Lung (tissue), 12 donors: ENCODE results near the gene FIGNL2. TPM values are rescaled to one million over a fixed set of nuclear protein-coding genes. Genes with fewer than 3 reads are reported as not detected.

Experiments used
- ATAC-seq: fragments of 200-7000 bp; cut with Tn5 transposase; one replicate; pipeline ENCODE4 v1.9.1; 2020; ENCODE audit warnings: moderate number of reproducible peaks; ENCODE audit not compliant: insufficient read depth, low FRiP score
- DNase-seq, 3 donors: peaks; one replicate each; pipeline ENCODE4 v3.0.0-alpha.2; 2013 to 2017
- H3K27ac ChIP-seq, 2 donors: one replicate each; pipeline ENCODE4 v1.5.1; 2013; ENCODE audit warnings: mild to moderate bottlenecking in 2 of 2, moderate library complexity in 2 of 2, control low read depth in 1 of 2, inconsistent platforms in 1 of 2, low read depth in 1 of 2, low read length in 1 of 2
- H3K27me3 ChIP-seq, 3 donors: one replicate each; pipeline ENCODE4 v1.5.1; 2013; ENCODE audit warnings: low read length in 2 of 3; ENCODE audit not compliant: control insufficient read depth in 3 of 3, insufficient read depth in 3 of 3
- H3K36me3 ChIP-seq, 4 donors: one replicate each; pipeline ENCODE4 v1.5.1; 2013; ENCODE audit warnings: low read length in 4 of 4, mild to moderate bottlenecking in 1 of 4, moderate library complexity in 1 of 4; ENCODE audit not compliant: control insufficient read depth in 4 of 4, insufficient read depth in 4 of 4
- H3K4me1 ChIP-seq, 5 donors: one replicate each; pipeline ENCODE4 v1.5.1; 2013; ENCODE audit warnings: low read length in 5 of 5, mild to moderate bottlenecking in 2 of 5, moderate library complexity in 1 of 5; ENCODE audit not compliant: control insufficient read depth in 5 of 5, insufficient read depth in 5 of 5
- H3K4me3 ChIP-seq: one replicate; pipeline ENCODE4 v1.5.1; 2013; ENCODE audit warnings: mild to moderate bottlenecking, control low read depth, moderate library complexity
- H3K9ac ChIP-seq, 2 donors: one replicate each; pipeline ENCODE4 v1.5.1; 2013; ENCODE audit warnings: low read length in 2 of 2, control low read depth in 1 of 2; ENCODE audit not compliant: insufficient read depth in 1 of 2
- H3K9me3 ChIP-seq, 4 donors: one replicate each; pipeline ENCODE4 v1.5.1; 2013; ENCODE audit warnings: low read length in 3 of 4, mild to moderate bottlenecking in 1 of 4, moderate library complexity in 1 of 4; ENCODE audit not compliant: control insufficient read depth in 4 of 4, insufficient read depth in 3 of 4
- WGBS, 2 donors: extraction: QIAGEN DNeasy Blood & Tissue Kit; methylation state at CpG; one replicate each; pipeline ENCODE4 v1.1.7; 2013; 5-methylcytosine and 5-hydroxymethylcytosine counted together
- polyA plus RNA-seq, 2 donors: library from polyadenylated mRNA; stranded (reverse); fragments of 200-250 nt; gene quantifications; one replicate each; pipeline ENCODE4 v1.2.1, GENCODE V29; 2013
- total RNA-seq, 2 donors: library from RNA; depleted of rRNA in 1 of 2; stranded (reverse); fragments of >200 nt in 1 of 2; gene quantifications; one replicate each; pipeline ENCODE4 v1.2.1, GENCODE V29; 2014 to 2021
- TF ChIP-seq, protein P1 (sequence below): IDR thresholded peaks from 2 replicates; pipeline ENCODE4 v1.5.1; 2012; ENCODE audit warnings: mild to moderate bottlenecking; ENCODE audit errors: control extremely low read depth, extremely low read depth
- donor health status: control.
- donor health status: control.
- donor health status: Bipolar disorder and iron deficiency.
- donor health status: healthy.
- donor health status: DM: yes; HTN: yes; CAD: no.

Gene FIGNL2
- total and polyA plus RNA-seq, 4 donors, result 0.33 to 1.9 (median 0.80) TPM

DNA sequence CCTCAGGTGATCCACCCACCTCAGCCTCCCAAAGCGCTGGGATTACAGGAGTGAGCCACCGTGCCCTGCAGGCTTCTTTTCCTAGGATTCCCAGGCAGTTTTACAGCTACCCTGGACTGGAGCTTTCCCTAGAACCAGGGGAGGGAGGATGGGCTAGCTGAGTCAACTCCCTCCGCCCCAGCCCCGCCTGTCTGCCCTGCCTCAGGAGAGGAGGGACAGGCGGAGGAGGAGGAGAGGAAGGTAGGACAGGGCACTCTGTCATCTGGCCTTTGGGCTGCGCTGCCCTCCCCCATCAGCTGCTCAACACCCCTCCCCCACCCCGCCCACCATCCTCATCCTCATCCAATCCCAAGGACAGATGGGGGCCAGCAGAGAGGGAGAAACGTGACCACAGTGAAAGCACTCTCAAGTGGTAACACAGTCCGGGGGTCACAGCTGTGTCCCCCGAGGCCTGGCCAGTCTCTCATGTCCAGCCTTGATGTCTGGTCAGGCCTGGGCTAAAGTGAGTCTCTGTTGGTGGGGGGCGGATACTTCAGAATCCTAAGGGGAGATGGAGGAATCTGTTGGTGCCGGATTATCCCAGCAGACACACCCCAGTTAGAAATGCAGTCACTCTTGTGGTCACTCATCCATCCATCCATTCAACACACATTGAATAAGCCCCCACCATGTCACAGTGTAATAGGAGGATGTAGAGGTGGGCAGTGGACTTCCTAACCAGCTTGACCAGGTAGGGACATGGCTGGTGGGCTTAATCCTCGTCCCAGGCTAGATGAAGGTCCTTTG, 12.3 kb downstream of the FIGNL2 start:
- Histone ChIP-seq H3K36me3 (no peaks in the 10 kb centered on the region), H3K27me3 (no peaks in the 10 kb centered on the region), H3K4me1 (peaks cover 0 to 5% (median 0%) of the 10 kb centered on the region in 5 donors), H3K4me3 (no peak overlapping the region), H3K9me3 (no peaks in the 10 kb centered on the region), H3K9ac (no peak overlapping the region), H3K27ac (no peak overlapping the region)
- TF ChIP-seq, protein P1, sequence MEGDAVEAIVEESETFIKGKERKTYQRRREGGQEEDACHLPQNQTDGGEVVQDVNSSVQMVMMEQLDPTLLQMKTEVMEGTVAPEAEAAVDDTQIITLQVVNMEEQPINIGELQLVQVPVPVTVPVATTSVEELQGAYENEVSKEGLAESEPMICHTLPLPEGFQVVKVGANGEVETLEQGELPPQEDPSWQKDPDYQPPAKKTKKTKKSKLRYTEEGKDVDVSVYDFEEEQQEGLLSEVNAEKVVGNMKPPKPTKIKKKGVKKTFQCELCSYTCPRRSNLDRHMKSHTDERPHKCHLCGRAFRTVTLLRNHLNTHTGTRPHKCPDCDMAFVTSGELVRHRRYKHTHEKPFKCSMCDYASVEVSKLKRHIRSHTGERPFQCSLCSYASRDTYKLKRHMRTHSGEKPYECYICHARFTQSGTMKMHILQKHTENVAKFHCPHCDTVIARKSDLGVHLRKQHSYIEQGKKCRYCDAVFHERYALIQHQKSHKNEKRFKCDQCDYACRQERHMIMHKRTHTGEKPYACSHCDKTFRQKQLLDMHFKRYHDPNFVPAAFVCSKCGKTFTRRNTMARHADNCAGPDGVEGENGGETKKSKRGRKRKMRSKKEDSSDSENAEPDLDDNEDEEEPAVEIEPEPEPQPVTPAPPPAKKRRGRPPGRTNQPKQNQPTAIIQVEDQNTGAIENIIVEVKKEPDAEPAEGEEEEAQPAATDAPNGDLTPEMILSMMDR, result no peak
- ATAC-seq, result no peak
- no peak for DNase-seq
- 72 to 83% methylated on average over 13 of the region's 13 CpGs for WGBS, 2 donors

GRCh38 chr12:51834411-51834810, 14.1 kb downstream of the FIGNL2 start:
- H3K27ac ChIP-seq, result no peak overlapping the region
- peaks cover 0 to 5% (median 0%) of the 10 kb centered on the region in 5 donors for H3K4me1 ChIP-seq
- DNase-seq (no peak), ATAC-seq (no peak)
- TF ChIP-seq, protein P1, result no peak
- WGBS, 2 donors, result 80 to 86% methylated on average over 11 of the region's 11 CpGs
- no peaks in the 10 kb centered on the region for H3K27me3 ChIP-seq
- no peak overlapping the region for H3K4me3 ChIP-seq
- H3K9me3 ChIP-seq, result no peaks in the 10 kb centered on the region
- no peak overlapping the region for H3K9ac ChIP-seq
- no peaks in the 10 kb centered on the region for H3K36me3 ChIP-seq

DNA sequence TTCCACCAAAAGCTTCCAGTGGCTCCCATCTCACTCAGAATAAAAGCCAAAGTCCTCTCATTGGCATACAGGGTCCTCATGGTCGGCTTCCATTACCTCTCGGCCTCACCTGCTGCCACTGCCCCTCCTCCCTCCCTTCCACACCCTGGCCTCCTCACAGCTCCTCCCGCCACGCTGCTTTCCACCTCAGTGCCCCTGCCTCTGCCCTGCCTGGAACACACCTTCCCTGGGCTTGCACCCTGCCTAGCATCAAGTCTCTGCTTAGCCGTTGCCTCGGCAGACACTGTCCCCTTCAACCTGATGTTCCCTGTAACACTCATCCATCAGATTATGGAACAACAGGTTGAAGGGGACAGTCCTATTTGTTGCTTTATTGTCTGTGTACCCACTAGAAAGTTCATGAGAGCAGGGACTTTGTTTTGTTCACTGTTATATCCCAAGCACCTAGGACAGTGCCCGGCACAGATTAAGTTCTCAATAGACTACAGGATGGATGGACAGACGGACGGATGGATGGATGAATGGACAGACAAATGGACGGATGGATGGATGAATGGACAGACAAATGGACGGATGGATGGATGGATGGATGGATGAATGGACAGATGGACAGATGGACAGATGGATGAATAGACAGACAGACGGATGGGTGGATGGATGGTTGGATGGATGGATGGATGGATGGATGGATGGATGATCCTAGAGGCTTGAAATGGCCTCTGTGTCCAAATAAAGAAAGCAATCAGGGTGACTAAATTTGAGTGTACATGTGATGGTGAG, 14.9 kb downstream of the FIGNL2 start:
- TF ChIP-seq, protein P1, result no peak
- Histone ChIP-seq H3K4me3 (no peak overlapping the region), H3K27ac (no peak overlapping the region), H3K9ac (no peak overlapping the region), H3K36me3 (no peaks in the 10 kb centered on the region), H3K4me1 (peaks cover 0 to 5% (median 0%) of the 10 kb centered on the region in 5 donors), H3K27me3 (no peaks in the 10 kb centered on the region), H3K9me3 (no peaks in the 10 kb centered on the region)
- ATAC-seq (no peak), DNase-seq (no peak)
- WGBS, 2 donors, result 69 to 77% methylated on average over 12 of the region's 12 CpGs
